Spleen (tissue), 7 donors: ENCODE measurements around the gene CALHM2.

ENCODE experiments used
- POLR2AphosphoS5 ChIP-seq, 3 donors: sonication (generic); formaldehyde crosslinking; IDR thresholded peaks; one replicate each; pipeline ENCODE4 v1.5.1; 2017; ENCODE audit warnings: antibody characterized with exemption in 3 of 3
- TF ChIP-seq, protein P1 (sequence below), 11 experiments: fragments of 200-600 bp in 7 of 11; fragments of 450-650 bp in 4 of 11; sonication (generic) in 4 of 11; IDR thresholded peaks in 8 of 11; conservative IDR thresholded peaks in 3 of 11; 1 replicate in 7 of 11; 2 replicates in 4 of 11; pipeline versions ENCODE4 v1.4.0 to v1.8.0; 2016 to 2021; ENCODE audit warnings: antibody characterized with exemption in 11 of 11, inconsistent platforms in 4 of 11, mild to moderate bottlenecking in 1 of 11
- donor health status: DM: no; HTN: no; CAD: no; lungs with moderate emphysema.
- donor health status: DM: no; HTN: no; CAD: no.
- donor health status: DM: no; HTN: no; CAD: no.

DNA sequence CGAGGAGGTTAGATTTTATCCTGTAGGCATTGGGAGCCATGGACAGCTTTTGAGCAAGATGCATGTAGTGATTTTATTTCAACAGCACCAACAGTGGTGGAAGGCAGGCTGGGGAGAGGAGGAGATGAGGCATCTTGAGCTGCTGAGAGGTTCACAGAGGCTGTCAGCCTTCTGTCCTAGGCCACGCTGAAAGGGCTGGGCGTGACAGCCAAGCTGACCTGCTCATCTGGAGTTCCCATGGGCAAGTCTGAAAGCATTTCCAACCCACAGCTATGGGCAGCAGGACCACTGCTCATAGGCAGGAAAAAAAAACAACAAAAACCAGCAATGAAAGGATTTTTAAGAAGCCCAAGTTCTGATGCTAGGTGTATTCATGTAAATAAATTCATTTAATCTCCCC, 49.0 kb upstream of the CALHM2 start:
- no peak for TF ChIP-seq POLR2AphosphoS5 (IDR thresholded peaks at IDR 0.05)
- TF ChIP-seq, protein P1, sequence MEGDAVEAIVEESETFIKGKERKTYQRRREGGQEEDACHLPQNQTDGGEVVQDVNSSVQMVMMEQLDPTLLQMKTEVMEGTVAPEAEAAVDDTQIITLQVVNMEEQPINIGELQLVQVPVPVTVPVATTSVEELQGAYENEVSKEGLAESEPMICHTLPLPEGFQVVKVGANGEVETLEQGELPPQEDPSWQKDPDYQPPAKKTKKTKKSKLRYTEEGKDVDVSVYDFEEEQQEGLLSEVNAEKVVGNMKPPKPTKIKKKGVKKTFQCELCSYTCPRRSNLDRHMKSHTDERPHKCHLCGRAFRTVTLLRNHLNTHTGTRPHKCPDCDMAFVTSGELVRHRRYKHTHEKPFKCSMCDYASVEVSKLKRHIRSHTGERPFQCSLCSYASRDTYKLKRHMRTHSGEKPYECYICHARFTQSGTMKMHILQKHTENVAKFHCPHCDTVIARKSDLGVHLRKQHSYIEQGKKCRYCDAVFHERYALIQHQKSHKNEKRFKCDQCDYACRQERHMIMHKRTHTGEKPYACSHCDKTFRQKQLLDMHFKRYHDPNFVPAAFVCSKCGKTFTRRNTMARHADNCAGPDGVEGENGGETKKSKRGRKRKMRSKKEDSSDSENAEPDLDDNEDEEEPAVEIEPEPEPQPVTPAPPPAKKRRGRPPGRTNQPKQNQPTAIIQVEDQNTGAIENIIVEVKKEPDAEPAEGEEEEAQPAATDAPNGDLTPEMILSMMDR (IDR thresholded peaks at IDR 0.05 in 8 of 11, conservative IDR thresholded peaks at IDR 0.05 in 3 of 11): no peak
